K562 (cell line): Measurements from ENCODE around the gene HAUS2. TPM values are rescaled to one million over a fixed set of nuclear protein-coding genes. Genes with fewer than 3 reads are reported as not detected.

Experiments
- ATAC-seq: fragments of 200-7000 bp; cut with Tn5 transposase; 3 replicates; pipeline ENCODE4 v1.9.1; 2020; ENCODE audit warnings: moderate library complexity
- BruUV-seq: library from RNA; stranded (reverse); fragments of 400-500 nt; replicated peaks from 2 replicates; lab custom pipeline; 2021; lab: Mats Ljungman, UMichigan
- CTCF ChIA-PET: fragments of 300-600 bp; formaldehyde crosslinking; extraction: SDS; loops from one replicate; lab custom pipeline; 2021; ENCODE audit warnings: low intra/inter-chr PET ratio; lab: Yijun Ruan, JAX
- POLR2A ChIA-PET: fragments of 300-600, 350-650 bp; sonication (Branson Sonifier 250); formaldehyde crosslinking; extraction: SDS; loops from one replicate; lab custom pipeline; 2021; ENCODE audit warnings: antibody characterized with exemption, inconsistent platforms; lab: Yijun Ruan, JAX
- DNase-seq, 4 experiments: peaks; one replicate each; pipeline versions ENCODE4 v3.0.0 to v3.0.0-alpha.2; 2011 to 2018; ENCODE audit warnings: low spot score in 3 of 4, mixed read lengths in 3 of 4; ENCODE audit errors: extremely low read depth in 1 of 4
- FAIRE-seq: peaks from 2 replicates; lab custom pipeline; 2011; peaks lifted over from hg19 to GRCh38; lab: Jason Lieb, UNC
- H2AFZ ChIP-seq: 2 replicates; pipeline ENCODE4 v1.6.0; 2011; ENCODE audit warnings: low read depth, low read length, control low read depth, inconsistent platforms
- H3K27ac ChIP-seq: fragments of 200-600 bp; 3 replicates; pipeline ENCODE4 v1.8.0; 2011; ENCODE audit warnings: low read depth, mild to moderate bottlenecking, control low read depth, inconsistent platforms, low read length, moderate library complexity, mixed read lengths; ENCODE audit errors: extremely low read depth
- H3K27me3 ChIP-seq, 2 experiments: fragments of 300-600 bp in 1 of 2; 2 replicates in 1 of 2; 3 replicates in 1 of 2; pipeline versions ENCODE4 v1.6.0 to v1.8.0; 2011; ENCODE audit warnings: inconsistent platforms in 2 of 2, low read length in 2 of 2, mild to moderate bottlenecking in 1 of 2, mixed read lengths in 1 of 2, moderate library complexity in 1 of 2; ENCODE audit not compliant: control insufficient read depth in 2 of 2, insufficient read depth in 2 of 2
- H3K36me3 ChIP-seq: fragments of 300-600 bp; 3 replicates; pipeline ENCODE4 v1.8.0; 2011; ENCODE audit warnings: mild to moderate bottlenecking, low read length, inconsistent platforms; ENCODE audit not compliant: control insufficient read depth, insufficient read depth
- H3K4me1 ChIP-seq, 2 experiments: fragments of 200-600 bp in 1 of 2; replicated peaks in 1 of 2; 2 replicates in 1 of 2; 3 replicates in 1 of 2; pipeline versions ENCODE4 v1.5.1 to v1.8.0; 2011; ENCODE audit warnings: inconsistent platforms in 2 of 2, low read length in 2 of 2, mild to moderate bottlenecking in 1 of 2, mixed read lengths in 1 of 2, moderate library complexity in 1 of 2; ENCODE audit not compliant: control insufficient read depth in 2 of 2, insufficient read depth in 2 of 2
- H3K4me2 ChIP-seq: 2 replicates; pipeline ENCODE4 v1.6.1; 2011; ENCODE audit warnings: low read length, control low read depth, inconsistent platforms, mixed read lengths; ENCODE audit not compliant: insufficient read depth
- H3K4me3 ChIP-seq: fragments of 200-600 bp; sonication (generic), shearing (Covaris generic); 2 replicates; pipeline ENCODE4 v1.5.1; 2016; ENCODE audit warnings: control low read depth, inconsistent platforms
- H3K79me2 ChIP-seq: fragments of 200-600 bp; 3 replicates; pipeline ENCODE4 v1.8.0; 2011; ENCODE audit warnings: low read length, inconsistent platforms; ENCODE audit not compliant: control insufficient read depth, insufficient read depth
- H3K9ac ChIP-seq, 2 experiments: 2 replicates each; pipeline versions ENCODE4 v1.6.0 to v1.6.1; 2011; ENCODE audit warnings: low read depth in 2 of 2, low read length in 2 of 2, control low read depth in 1 of 2, inconsistent platforms in 1 of 2, mild to moderate bottlenecking in 1 of 2, mixed read lengths in 1 of 2; ENCODE audit not compliant: insufficient read depth in 1 of 2
- H3K9me1 ChIP-seq: one replicate; pipeline ENCODE4 v1.6.0; 2011; ENCODE audit warnings: inconsistent platforms, mild to moderate bottlenecking, low read length, moderate library complexity; ENCODE audit not compliant: control insufficient read depth, insufficient read depth
- H3K9me3 ChIP-seq: replicated peaks from 2 replicates; pipeline ENCODE4 v1.5.1; 2011; ENCODE audit warnings: low read depth, low read length, inconsistent platforms; ENCODE audit not compliant: control insufficient read depth, insufficient read depth
- H4K20me1 ChIP-seq: replicated peaks from 2 replicates; pipeline ENCODE4 v1.6.1; 2011; ENCODE audit warnings: low read length, inconsistent platforms, mixed read lengths; ENCODE audit not compliant: control insufficient read depth, insufficient read depth
- SMAD2 ChIP-seq: fragments of 150-350 bp; IDR thresholded peaks from 2 replicates; pipeline ENCODE4 v1.6.1; 2014; ENCODE audit warnings: low read depth, mild to moderate bottlenecking, low read length
- ZBTB40 ChIP-seq, 2 experiments: fragments of 450-650 bp in 1 of 2; sonication (generic) in 1 of 2; formaldehyde crosslinking in 1 of 2; IDR thresholded peaks; 2 replicates each; pipeline versions ENCODE4 v1.7.1 to v1.9.0; 2016 to 2022; ENCODE audit warnings: inconsistent platforms in 1 of 2, mild to moderate bottlenecking in 1 of 2, missing genetic modification reagents in 1 of 2
- WGBS: fragments of 100-300 bp; shearing (Covaris generic); methylation state at CpG from one replicate; pipeline ENCODE4 v1.1.6; 2016; ENCODE audit warnings: low coverage, mixed read lengths; ENCODE audit not compliant: insufficient coverage; ENCODE audit errors: missing lambda C conversion rate; 5-methylcytosine and 5-hydroxymethylcytosine counted together
- in situ Hi-C: fragments of 300-500 bp; cut with MboI; formaldehyde crosslinking; loops from 4 replicates; pipeline ENCODE4 v1.15.0; 2018; ENCODE audit warnings: inconsistent platforms, mixed read lengths
- intact Hi-C: fragments of 100-400 bp; cut with micrococcal nuclease; formaldehyde crosslinking; loops from 2 replicates; pipeline ENCODE4 v1.14.2; 2022
- polyA plus RNA-seq, 8 experiments: library from polyadenylated mRNA; depleted of rRNA in 4 of 8; stranded (reverse) in 5 of 8; unstranded in 3 of 8; fragments of >200 nt; fragmentation: Nextera tagmentation in 2 of 8; fragmentation: Illumina TruSeq in 1 of 8; extraction: Ambion mirVana in 2 of 8; extraction: Trizol in 1 of 8; gene quantifications; 2 replicates each; pipeline versions ENCODE4 v1.2.1 to v1.2.3, GENCODE V29; 2011 to 2014; ENCODE audit warnings: inconsistent platforms in 1 of 8, missing spikeins in 1 of 8
- total RNA-seq, 7 experiments: library from RNA; depleted of rRNA in 6 of 7; stranded (reverse); fragments of >200 nt in 6 of 7; fragmentation: Illumina TruSeq in 2 of 7; extraction: Trizol in 2 of 7; gene quantifications; 2 replicates each; pipeline versions ENCODE4 v1.2.1 to v1.2.3, GENCODE V29; 2011 to 2021; ENCODE audit warnings: low replicate concordance in 1 of 7

Gene HAUS2
- total and polyA plus RNA-seq, 9 of the 15 experiments (the other 6 are each of a cell fraction or from before 2014, with no cell fraction given) = 30.6 to 64.9 (median 54.1) TPM

DNA sequence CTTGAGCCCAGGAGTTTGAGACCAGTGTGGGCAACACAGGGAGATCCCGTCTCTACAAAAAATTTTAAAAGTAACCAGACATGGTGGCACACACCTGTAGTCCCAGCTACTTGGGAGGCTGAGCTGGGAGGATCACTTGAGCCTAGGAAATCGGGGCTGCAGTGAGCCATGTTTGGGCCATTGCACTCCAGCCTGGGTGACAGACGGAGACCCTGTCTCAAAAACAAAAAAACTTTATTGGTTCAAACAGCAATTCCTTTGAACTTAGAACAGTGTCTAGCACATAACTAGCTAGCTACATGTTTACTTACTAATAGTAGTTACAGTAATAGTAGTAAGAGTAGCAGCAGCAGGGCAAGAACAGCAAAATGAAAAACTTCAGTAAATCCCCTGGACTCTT lies 10.1 kb downstream of the HAUS2 start:
- no peak overlapping the region for H3K4me3 ChIP-seq
- H3K9ac ChIP-seq = no peak overlapping the region
- H3K4me1 ChIP-seq = peaks cover 0 to under 1% of the 10 kb centered on the region in 2 experiments; a peak in 1 of 5 replicates
- peaks cover 76% of the 10 kb centered on the region; the same call in 2 of the 3 replicates for H3K36me3 ChIP-seq
- ChIA-PET CTCF (no interaction called here), POLR2A (interaction anchor here (1.0 to 3.5 kb wide), 2 partner anchors 10 to 14 kb away, joined by 4 to 14 read pairs; partner anchors contain the start of genes HAUS2 and LRRC57)
- H3K27ac ChIP-seq = no peak overlapping the region
- H3K79me2 ChIP-seq = peaks cover 28% of the 10 kb centered on the region
- H2AFZ ChIP-seq = no peak overlapping the region
- no TSS peak for BruUV-seq
- H3K9me3 ChIP-seq = no peaks in the 10 kb centered on the region
- in situ Hi-C loops = no loop called here
- H3K4me2 ChIP-seq = no peak overlapping the region
- H4K20me1 ChIP-seq = 0 out of 2 replicates have a peak, but pooled peaks cover 3% of the 10 kb centered on the region
- TF ChIP-seq SMAD2 (no peak), ZBTB40 (IDR thresholded peaks at IDR 0.05) (peak; percentile 78), ZBTB40 (CRISPR knock-in tag; IDR thresholded peaks at IDR 0.05) (peak; percentile 48; the same call in 1 of the 2 replicates)
- H3K9me1 ChIP-seq = no peaks in the 10 kb centered on the region
- DNase-seq = no peak
- intact Hi-C loops = no loop called here
- no peak for ATAC-seq
- no peak for FAIRE-seq
- no peaks in the 10 kb centered on the region for H3K27me3 ChIP-seq
- WGBS = 92% methylated on average over 3 of the region's 3 CpGs
